Smooth muscle cell of the brain vasculature (primary cell): Measurements from ENCODE around the gene FGR.
A peak's percentile ranks its signal among the peaks of the same experiment; 100 is the strongest.
"Not testable (repeated sequence)": the region's sequence is repeated elsewhere in the genome, so short reads cannot be mapped to it uniquely, and the experiment has no call there.

ENCODE experiments used
- DNase-seq: peaks from one replicate; pipeline ENCODE4 v3.0.0-alpha.2; 2012; ENCODE audit warnings: low read depth, low spot score

The FGR gene

DNA sequence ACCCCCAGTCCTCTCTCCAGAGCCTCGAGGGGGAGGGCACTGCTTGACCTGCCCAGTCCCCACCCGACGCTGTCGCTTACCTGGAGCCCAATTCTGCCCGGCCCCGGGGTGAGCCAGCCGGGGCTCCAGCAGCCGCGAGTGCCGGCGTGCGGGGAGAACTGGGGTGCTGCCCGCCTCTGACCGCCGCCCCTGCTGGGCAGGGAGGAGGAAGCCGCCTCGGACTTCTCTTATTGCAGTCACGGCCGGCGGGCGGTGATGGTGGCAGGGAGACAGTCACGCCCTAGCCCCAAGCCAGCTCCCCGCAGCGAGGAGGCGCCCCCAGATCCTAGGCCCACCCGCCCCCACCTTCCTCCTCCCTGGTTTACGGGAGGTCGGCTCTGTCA is at the start of gene FGR:
TSS of gene FGR (minus strand) at position 201 of the 383 bp plus-strand sequence. CDS start 11,269 bp downstream, outside the sequence.
- no peak for DNase-seq

DNA sequence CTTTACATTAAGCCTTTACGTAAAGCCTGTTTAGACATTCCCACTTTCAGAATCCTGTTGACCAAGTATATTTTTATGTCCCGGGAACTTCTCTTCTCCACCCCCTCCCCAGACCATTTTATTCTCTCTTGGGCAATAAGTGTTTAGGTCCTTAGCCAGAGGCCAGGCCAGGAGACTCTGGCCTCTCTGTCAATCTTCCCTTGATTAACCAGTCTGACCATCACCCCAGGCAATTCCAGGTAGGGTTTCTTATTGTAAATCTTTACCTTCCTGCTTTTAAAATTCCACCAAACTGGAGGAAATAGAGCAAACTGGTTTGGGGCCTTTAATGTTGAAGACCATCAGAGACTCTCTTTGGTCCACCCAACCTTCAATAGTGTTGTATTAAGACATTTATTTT is 49.2 kb upstream of the FGR start:
- no peak for DNase-seq

DNA sequence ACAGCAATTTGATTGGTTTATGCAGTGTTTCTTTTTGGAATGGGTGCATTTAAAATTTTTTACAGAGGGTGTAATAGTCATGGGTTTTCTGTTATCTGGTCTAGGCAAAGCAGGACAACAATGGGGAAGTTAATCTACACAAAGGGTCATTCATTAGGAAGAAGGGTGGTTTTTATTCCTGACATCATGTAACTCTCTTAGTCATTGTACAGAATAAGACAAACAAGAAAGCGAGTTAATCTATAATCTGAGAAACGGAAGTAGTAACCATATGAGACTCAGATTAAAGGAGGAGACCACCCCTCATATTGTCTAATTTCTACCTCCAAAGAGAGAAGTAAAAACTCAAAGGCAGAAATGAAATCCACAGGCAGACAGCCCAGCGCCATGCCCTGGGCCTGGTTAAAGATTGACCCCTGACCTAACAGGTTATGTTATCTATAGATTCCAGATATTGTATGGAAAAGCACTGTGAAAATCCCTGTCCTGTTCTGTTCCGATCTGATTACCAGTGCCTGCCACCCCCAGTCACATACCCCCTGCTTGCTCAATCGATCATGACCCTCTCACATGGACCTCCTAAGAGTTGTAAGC is 47.5 kb upstream of the FGR start:
- no peak for DNase-seq

DNA sequence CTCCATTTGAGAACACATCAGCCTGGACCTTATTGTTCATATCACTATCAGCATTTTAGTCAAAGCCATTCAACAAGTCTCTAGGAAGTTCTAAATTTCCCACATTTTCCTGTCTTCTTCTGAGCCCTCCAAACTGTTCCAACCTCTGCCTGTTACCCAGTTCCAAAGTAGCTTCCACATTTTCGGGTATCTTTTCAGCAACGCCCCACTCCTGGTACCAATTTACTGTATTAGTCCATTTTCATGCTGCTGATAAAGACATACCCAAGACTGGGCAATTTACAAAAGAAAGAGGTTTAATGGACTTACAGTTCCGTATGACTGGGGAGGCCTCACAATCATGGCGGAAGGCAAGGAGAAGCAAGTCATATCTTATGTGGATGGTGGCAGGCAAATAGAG is 46.6 kb upstream of the FGR start:
- DNase-seq, result not testable (repeated sequence)

DNA sequence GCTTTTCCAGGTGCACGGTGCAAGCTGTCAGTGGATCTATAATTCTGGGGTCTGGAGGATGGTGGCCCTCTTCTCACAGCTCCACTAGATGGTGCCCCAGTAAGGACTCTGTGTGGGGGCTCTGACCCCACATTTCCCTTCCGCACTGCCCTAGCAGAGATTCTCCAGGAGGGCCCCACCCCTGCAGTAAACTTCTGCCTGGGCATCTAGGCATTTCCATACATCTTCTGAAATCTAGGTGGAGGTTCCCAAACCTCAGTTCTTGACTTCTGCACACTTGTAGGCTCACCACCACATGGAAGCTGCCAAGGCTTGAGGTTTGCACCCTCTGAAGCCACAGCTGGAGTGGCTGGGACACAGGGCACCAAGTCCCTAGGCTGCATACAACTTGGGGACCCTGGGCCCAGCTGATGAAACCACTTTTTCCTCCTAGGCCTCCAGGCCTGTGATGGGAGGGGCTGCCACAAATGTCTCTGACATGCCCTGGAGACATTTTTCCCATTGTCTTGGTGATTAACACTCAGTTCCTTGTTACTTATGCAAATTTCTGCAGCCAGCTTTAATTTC is 45.3 kb upstream of the FGR start:
- not testable (repeated sequence) for DNase-seq

DNA sequence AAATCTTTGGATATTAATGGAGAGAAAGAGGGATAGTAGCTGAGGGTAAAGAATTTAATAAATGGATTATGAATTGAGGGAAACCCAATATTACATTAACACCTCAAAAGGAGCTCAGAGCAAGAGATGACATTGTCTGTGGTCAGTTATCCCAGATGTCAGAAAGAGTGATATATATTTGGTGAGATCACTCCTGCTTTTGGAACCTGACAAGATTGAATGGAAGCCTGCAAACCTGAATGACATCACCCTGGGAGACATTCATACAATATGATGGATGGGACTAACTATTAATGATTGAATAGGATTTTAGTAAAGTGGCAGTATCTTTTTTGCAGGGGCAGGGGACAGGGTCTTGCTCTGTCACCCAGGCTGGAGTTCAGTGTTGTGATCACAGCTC is 43.8 kb upstream of the FGR start:
- DNase-seq, result no peak

DNA sequence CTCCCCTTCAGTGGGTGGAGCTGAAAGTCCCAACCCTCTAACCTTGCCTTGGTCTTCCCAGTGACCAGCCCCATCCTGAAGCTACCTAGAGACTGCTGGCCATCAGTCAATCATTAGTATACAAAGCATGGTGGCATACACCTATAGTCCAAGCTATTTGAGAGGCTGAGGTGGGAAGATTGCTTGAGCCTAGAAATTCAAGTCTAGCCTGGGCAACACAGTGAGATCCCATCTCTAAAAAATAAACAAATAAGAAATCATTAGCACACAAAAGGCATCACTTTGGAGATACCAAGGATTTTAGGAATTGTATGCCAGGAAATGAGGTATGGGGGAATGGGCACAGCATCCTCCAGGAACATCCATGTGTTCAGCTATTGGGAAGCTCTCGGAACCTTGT is 41.4 kb upstream of the FGR start:
- no peak for DNase-seq

DNA sequence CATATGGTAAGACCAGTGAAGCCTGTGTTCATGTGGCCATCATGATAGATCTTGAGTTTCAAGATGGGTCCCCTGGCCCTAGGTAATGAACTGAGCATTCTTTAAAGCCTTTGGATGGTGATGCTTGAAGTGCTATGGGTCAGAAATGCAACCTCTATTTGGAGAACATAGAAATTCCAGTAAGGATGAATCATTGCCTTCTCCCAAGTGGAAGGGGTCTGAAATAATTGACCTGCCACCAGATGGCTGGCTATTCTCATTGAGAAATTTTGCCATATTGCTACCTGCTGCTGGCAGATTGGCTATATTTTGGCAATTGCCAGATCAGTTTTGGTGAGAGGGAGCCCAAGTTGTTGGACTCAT is 37.7 kb upstream of the FGR start:
- no peak for DNase-seq

DNA sequence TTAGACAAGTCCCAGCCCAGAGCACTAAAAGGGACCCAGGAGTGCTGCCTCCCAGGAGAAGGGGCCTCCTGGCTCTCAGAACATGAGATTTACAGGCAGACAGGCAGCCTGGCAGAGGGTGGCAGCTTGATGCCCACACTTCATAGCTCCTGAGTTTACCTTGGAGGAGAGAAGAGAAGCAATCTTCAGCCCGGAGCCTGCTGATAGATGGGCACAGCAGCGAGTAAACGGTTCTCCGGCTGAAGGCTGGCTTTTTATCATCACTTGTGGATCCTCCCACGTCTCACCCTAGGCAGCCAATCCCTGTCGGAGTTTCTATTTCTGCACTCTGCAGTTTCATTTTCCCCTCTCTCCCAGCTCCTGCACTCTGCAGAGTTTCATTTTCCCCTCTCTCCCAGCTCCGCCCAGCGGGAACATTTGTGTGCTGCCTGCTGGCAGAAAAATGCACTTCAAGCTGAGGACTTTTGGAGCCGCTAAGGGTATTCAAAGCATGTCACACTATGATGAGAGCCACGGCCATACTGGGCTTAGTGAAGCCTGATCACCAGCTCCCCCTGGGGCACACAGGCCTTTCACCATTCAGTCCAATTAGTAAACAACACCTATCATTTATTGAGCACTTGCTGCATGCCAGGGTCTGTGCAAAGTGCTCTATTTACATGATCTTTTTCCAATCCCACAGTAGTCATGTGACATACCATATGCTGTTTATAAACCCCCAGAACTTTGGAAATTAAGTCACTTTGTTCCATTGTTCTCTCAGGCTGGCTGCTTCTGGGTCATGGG is 37.2 kb upstream of the FGR start, which contains the start of gene IFI6:
TSS of gene IFI6 (minus strand) at position 229 of the 786 bp plus-strand sequence. CDS start 2,878 bp downstream, outside the sequence.
- peak; percentile 91 for DNase-seq

DNA sequence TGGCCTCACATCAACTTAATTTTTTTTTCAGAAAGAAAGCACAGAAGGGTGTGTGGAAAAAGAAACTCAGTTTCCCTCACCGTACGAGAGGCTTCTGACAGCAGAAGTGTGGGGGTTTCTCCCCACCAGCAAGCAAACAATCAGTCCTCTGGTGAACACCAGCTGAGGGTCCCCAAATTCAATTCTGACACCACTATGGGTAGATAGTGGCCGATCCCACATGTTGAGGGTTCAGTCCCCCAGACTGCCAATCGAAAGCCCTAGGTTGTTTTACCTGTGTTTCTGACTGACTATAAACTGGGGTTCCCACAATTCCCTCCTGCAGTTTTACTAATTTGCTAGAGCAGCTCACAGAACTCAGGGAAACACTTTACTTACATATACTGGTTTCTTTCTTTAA is 34.9 kb upstream of the FGR start:
- no peak for DNase-seq

DNA sequence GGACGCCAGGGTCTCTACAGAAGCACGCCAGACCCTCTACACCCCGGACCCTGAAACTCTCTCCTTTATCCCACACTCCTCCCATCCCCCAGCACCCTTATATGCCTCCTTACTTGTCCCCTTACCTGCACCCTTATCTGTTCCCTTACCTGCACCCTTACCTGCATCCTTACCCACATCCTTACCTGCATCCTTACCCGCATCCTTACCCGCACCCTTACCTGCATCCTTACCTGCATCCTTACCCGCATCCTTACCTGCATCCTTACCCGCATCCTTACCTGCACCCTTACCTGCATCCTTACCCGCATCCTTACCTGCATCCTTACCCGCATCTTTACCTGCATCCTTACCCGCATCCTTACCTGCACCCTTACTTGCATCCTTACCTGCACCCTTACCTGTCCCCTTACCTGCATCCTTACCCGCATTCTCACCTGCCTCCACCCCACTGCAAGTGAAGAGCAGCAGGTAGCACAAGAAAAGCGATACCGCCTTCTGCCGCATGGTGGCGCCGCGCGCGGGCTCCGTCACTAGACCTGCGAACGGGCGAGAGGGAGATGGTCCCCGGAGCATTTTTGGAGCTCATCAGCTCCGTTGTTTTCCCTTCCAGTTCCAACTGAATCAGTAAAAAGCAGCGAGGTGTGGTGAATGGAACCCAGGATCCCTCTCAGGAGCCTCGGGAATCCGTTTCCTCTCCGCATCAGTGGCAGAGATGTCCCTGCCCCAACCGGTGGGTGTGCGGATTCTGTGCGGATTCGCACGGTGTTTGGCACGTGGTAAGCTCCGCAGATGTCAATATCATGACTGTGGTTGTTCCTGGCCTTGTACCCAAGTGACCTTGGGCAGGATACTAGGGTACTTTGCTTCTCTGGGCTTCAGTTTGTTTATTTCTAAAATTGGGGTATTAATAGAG is 34.1 kb upstream of the FGR start:
- no peak for DNase-seq

DNA sequence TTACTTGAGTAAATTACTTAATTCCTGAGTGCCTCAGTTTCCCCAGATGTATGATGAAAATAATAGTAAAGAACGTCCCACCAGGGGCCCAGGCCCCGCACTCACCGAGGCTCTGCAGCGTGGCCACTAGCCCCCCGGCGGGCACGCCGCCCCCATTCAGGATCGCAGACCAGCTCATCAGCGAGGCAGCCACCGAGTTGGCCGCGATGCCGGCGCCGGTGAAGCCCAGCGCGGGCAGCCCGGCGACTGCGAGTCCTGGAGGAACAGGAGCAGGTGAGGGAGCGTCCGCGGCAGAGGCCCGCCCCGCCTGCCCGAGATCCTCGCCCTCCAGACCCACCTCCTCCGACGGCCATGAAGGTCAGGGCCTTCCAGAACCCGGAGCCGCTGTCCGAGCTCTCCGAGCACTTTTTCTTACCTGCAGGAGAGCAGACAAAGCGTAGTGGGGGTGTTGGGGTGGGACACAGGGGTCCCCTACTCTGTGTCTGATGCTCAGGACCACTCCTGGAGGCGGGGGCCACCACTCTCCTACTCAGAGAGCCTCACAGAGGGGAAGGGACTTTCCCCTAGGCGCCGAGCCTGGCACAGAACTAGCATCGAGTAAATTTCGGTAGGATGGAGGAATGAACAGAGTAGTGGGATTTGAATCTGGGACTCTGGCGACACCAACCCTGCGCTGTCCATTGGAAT is 33.3 kb upstream of the FGR start:
- no peak for DNase-seq

DNA sequence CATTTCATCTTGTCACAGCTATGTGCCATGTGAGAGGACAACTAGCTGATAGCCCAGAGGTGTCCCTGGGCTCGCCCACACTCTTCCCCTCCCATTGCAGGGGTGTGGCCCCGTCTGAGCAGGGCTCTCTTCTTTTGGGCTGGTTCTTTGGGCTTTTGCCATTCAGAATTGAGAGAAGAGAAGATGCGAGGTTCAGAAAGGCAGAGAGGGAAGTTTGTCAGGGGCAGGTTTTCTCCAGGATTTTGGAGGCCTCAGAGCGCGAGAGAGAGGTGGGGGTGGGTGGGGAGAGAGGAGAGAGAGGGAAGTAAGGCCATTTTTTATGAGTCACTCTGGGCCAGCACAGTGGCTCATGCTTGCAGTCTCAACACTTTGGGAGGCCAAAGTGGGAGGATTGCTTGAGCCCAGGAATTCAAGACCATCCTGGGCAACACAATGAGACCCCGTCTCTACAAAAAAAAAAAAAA is 31.8 kb upstream of the FGR start:
- DNase-seq, result no peak

DNA sequence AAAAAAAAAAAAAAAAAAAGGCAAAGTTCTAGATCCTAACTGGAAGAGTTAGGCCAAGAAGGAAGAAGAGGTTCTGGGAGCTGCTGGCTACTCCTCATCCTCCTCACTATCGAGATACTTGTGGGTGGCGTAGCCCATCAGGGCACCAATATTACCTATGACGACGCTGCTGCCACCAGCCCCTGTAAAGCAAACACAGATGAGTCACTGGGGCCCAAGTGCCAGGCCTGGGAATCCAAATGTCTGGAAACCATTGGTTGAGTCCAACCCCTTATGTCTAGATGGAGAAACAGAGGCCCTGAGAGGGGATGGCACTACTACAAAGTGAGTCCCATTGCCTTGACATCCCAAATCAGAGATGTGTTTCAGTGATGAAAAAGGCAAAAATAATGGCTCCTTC is 31.3 kb upstream of the FGR start:
- DNase-seq, result no peak

DNA sequence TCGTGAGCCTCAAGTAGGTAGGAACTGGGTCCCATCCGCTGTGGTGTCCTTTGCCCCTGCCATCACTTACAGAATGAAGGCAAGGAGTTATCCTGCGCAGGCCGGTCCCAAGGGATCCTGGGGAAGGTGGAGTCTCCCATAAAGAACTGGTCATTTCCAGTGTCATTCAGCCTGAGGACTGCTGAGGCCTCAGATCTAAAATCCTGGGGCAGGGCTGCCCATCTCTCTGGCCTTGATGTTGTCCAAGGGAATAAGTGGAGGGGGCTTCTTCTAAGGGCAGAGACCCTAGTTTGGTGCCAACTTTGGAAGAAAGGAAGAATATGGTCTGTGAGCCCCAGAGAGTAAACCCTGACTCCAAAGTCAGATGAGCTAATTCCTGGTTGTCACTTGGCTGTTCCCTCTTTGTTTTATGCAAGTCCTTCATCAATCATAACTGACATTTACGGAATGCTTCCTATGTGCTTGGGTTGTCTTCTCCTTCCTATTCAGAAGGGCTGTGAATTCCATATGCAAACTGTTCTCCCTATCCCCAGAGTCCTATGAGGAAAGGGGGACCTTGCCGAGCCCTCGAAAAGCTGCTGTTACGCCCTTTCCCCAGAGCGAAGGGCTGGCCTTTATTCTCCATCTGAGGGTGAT is 30.1 kb upstream of the FGR start:
- DNase-seq, result no peak

DNA sequence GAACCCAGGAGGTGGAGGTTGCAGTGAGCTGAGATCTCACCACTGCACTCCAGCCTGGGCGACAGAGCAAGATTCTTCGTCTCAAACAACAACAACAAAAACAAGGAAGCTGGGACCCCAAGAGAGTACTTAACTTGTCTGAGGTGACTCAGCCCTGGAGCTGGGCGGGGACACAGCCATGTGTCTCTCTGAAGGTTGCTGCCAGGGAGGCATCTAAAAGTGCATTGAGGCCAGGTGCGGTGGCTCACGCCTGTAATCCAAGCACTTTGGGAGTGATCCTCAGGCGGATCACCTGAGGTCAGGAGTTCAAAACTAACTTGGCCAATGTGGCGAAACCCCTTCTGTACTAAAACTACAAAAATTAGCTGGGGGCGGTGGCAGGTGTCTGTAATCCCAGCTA is 29.3 kb upstream of the FGR start:
- no peak for DNase-seq

DNA sequence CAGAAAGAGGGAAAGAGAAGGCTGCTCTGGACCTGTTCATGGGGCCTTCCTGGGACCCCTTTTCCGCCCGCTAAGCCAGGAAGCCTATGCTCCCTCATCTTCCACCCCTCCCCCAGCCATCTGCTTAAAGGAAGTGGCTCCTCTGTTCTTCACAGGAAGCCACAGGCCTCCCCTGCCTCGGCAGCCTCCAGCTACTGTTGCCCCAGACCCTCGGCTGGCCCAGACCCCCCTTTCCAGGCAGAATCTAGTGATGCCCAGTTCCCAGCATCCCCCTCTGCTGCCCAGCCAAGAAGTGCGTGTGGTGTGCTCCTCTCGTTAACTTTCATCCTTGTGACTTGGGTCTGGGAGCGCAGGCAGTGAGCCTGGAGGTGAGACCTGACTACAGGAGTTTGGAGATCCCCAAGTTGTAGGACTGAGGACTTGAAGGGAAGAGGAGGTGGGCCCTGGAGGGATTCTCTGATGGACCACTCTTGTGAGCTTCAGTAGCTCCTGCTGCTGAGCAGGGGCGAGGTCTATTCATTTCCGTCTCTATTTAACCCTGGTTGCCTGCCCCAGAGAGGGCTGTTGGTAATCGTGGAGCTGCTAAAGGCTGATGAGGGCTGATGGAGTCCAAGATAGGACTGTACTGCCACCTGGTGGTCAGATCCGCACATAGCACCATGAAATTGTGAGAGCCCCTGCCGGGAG is 27.9 kb upstream of the FGR start:
- no peak for DNase-seq

DNA sequence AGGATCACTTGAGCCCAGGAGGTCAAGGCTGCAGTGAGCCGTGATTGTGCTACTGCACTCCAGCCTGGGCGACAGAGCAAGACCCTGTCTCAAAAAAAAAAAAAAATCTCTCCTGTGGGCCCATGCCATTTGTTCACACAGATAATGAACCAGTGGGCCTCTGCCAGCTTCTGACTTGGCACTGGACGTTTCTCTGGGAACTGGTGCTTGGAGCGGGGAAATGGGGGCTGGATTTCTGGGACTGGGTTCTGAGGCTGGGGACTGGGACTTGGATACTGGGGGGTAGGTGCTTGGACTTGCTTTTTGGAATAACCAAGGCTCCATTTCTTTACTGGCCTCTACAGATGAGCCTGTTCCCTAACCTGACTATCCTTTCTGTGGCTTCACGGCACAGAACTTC is 27.3 kb upstream of the FGR start:
- DNase-seq, result no peak

DNA sequence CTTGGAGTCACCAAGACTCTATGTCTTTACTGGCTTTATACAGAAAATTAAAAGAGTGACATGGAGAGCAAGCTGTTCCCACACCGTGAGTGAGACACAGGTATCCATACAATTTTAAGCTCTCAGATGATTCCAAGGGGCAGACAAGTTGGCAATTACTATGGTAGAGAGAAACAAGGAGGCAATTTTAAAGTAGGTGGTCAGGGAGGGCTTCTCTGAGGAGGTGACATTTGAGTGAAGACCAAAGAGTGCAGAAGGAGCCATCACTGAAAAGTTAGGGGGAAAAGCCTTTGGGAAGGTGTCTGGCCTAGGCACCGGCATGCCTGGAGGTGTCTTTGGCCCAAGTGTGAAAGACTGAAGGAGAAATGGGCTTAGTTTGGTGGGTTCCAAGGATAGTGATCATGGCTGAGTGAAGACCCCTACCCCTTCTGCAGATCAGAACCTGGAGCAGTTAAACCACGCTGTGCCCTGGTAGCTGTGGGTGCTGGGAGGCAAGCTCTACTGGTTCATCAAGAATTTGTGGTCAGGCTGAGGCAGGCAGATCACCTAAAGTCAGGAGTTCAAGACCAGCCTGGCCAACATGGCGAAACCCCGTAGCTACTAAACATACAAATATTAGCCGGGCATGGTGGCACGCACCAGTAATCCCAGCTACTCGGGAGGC is 26.6 kb upstream of the FGR start:
- DNase-seq, result no peak
